Activated T-helper 1 cell treated with anti-CD3 and anti-CD28 coated beads, Interleukin-2, amount 50 U/mL, for 16 hours (primary cell): ENCODE results near the gene RPTOR.

Experiments used
- DNase-seq, 2 donors: peaks; one replicate each; pipeline ENCODE4 v3.0.0-alpha.2; 2020; ENCODE audit warnings: low read depth in 1 of 2, low spot score in 1 of 2

The RPTOR gene

DNA sequence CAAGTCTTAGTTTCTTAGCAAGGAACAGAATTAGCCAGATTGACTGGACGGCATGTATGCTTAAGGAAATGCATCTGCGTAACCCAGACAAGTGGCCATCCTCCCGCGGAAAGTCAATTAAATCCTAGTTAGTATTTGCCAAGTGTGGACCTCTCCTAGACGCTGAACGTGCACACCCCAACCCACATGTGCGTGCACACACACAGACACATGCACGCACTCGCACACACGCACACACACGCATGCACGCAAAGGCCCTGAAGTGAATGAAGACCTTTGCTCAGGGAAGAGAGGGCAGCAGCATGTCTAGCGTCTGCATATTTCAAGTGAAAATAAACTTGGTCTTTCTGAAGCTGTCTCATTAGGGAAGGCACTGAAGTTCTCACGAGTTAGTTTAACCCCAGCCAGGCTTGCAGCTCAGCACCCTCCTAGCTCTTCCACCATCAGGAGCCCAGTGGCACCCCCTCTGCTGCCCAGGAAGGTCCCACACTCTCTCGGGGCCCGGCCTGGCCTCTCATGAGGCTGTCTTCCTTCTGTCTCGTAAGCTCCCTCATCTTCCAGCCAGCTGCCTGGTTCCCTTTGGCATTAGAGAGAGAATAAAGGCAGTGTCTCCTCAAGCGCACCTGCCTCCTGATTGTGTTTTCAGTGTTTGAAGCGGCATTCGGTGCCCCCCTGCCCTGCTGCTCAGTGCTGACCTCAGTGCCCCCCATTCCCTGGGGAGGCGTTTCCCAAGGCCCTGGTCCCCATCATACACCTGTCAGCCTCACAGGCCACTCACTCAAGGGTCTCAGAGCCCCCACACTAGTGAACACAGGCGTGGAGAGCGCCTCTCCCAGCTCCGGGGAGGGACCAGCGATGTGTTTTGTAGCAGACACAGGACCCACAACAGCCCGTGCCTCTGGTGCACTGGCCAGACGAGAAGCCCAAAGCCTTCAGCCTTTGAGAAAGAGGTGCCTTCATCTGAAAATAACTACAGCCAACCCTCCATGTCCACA is 394.8 kb downstream of the RPTOR start:
- DNase-seq = no peak

DNA sequence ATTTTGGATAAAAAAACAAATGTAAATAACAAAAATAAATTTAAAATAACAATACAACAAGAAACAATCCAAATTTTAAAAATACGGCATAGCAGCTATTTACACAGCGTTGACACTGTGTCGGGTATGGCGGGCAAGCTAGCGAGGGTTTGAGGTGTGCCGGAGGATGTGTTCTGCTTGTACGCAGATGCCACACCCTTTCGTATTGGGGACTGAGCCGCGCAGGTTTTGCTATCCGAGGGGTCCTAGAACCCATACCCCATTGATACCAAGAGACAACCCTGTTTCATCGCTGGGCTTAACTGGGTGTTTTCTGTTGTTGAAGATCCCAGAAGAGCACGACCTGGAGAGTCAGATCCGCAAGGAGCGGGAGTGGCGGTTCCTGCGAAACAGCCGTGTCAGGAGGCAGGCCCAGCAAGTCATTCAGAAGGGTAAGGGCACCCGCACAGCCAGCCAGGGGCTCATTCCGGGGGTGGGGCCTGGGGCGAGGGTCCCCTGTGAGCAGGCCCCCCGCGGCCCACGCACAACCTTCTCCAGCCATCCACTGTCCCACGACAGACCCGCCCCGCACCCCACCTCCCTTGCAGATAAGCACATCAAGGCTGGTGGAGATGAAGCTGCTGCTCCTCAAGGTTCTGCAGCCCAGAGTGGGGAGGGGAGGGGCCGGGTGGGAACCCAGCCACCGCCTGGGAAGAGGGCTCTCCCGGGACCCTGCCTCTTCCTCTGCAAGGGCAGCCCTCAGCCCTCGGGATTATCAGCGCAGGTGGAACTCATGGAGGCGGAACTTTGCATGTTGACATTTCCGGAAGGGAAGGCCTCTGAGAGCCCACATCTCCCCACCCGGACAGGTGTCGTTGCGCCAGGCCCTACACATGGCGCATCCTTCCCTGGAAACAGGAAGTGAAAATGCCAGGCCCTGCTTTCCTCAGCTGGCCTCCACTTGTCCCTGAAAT is 395.8 kb downstream of the RPTOR start:
- no peak for DNase-seq

DNA sequence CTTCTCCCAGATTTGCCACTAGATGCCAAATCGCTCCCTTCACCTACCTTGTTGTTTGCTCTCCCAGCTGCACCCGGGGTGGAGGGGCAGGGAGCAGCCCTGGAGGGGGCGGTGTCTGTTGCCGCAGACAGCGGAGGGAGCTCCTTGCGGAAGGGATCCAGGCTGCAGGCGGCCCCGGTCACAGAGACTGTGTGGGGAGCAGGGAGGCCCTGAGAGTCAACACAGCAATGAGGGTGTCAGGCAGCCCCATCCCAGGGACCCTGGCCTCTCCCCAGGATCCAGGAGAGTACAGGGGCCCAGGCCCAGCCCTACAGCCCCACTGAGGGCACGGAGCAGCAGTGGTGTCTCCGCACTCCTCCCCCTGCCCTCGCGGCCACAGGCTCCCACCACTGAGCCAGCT is 396.5 kb downstream of the RPTOR start:
- no peak for DNase-seq

- no peak for DNase-seq
Measured at GRCh38 chr17:80941743-80942422, 397.2 kb downstream of the RPTOR start.

DNA sequence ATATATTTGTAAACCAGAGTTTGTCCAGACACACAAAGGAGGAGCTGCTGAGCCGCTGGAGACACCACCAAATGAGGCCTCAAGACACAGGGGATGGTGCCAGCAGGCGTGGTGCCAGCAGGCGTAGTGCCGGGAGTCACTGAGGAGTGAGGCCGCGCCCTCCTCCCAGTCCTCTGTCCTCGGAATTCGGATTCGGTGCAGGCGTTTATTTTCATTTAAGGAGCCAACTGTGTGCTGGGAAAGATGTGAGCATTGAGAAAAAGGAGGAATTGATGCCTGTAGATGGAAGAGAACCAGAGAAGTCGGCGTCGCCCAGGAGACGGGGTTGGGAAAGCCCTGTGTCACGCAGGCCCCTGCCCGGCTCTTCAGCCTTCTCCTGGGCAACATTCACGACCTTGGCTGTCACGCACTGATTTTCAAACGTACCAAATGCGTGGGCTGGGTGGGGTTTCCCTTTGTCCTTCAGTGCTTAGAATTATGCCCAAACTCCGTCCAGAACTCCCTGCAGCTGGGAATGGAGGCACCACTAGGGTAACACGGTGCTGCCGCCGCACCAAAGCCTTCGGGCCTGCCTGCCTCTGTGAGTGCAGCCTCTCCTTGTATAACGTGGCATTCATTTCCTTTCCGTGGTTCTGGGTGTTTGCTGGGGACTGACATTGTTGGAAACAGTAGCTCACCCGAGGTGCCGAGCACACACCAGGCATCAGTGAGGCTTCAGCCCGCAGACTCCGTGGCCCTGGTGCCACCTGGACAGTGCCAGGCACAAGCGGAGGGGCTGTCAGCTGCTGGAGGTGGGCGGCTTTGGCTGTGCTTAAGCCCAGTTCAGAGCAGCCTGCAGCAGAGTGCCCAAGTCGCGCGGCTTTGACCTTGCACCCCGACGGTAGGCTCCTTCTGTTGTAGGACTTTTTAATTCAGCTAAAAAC is 398.0 kb downstream of the RPTOR start:
- no peak for DNase-seq

GRCh38 chr17:80943346-80944145 is 398.9 kb downstream of the RPTOR start:
- no peak for DNase-seq

DNA sequence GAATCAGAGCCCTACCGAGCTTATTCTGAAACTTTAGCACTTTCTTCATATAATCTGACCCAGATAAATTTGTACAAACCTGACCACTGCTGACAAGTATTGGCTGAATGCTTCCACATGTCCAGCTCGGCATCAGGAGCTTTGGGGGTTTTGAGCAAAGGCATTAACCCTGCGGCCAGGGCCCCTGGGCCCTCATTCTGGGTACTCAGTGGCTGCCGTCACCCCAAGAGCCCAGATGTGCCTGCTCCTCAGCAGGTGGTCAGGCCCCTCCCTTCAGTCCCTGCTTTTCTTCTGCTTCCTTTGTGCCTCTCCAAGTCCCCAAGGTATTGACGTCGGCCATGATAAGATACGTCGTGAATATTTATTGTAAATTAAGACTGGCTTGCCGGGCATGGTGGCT is 399.7 kb downstream of the RPTOR start:
- no peak for DNase-seq

GRCh38 chr17:80945736-80946135 is 401.1 kb downstream of the RPTOR start:
- no peak for DNase-seq

DNA sequence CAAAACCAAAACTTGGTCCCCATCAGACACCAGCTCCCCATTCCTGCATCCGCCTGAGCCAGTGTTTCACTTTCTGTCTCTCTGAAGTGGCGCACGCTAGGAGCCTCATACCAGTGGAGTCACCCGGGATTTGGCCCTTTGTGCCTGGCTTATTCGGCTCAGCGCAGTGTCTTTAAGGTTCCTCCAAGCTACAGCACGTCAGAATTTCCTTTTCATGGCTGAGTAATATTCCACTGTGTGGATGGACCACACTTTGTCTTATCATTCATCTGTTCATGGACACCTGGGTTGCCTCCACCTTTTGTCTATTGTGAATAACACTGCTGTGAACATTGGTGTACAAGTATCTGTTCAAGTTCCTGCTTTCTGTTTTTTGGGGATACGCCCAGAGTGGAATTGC is 401.8 kb downstream of the RPTOR start:
- DNase-seq = no peak

- DNase-seq = no peak
Measured at GRCh38 chr17:80947200-80947940, 402.7 kb downstream of the RPTOR start.

DNA sequence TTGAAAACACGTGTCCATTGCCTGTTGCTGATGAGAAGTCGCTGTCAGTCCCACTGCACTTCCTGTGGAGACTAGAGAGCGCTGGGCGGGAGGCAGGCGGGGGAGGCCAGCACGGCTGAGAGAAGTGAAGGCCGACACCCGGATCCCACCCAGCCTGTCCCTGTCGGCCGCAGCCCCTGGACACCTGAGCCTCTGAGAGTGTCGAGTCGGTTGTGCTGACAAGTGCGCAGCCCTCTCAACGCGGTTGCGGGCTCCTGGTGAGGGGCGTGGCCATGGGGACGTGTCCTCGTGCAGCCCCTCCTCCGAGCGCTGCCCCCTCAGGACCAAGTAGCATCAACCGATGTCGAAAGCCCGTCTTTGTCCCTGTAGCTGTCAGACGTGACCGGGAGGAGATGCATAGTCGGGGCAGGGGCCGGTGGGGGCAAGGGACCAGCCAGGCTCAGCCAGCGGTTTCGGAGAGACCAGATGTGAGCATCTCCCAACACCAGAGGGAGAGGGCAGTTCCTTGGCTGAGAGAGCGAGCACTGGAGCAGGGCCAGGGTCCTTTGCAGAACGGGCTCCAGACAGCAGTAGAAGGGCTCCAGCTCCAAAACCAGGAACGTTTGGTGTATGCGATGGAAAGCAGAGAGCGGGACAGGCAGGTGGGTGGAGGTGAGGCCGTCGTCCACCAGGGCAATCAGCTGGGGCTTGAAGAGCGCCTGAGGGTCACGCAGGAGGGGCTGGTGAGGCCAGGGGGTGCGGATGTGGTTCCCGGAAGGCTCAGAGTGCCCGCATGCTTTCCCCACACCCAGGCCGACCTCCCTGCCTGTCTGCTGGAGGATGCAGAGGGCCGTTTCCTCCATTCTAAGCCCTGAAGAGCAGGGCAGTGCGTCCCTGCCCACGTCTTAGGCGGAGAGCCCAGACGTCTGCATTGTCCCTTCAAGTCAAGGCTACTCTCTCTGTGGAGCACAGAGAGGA is 403.7 kb downstream of the RPTOR start:
- no peak for DNase-seq

DNA sequence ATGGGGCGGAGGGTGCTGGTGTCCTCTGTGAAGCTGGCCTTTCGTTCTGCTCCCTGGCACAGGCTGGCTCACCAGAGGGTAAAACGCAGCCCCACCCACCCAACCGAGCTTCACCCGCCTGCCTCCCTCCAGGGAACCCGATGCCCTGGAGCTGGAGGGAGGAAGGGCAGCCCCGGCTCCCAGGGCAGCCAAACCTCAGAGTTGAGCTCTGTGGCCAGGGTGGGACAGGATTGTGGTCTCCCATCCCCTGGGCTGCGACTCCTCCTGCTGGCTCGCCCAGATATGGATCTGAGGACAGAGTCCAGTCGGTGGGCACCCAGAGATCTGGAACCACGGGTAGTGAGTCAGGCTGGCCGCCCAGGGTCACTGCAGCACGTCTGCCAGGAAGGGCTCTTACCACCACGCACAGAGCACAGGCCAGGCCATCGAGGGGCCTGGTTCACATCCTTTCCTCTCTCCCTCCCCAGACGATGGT is 404.4 kb downstream of the RPTOR start:
- no peak for DNase-seq

DNA sequence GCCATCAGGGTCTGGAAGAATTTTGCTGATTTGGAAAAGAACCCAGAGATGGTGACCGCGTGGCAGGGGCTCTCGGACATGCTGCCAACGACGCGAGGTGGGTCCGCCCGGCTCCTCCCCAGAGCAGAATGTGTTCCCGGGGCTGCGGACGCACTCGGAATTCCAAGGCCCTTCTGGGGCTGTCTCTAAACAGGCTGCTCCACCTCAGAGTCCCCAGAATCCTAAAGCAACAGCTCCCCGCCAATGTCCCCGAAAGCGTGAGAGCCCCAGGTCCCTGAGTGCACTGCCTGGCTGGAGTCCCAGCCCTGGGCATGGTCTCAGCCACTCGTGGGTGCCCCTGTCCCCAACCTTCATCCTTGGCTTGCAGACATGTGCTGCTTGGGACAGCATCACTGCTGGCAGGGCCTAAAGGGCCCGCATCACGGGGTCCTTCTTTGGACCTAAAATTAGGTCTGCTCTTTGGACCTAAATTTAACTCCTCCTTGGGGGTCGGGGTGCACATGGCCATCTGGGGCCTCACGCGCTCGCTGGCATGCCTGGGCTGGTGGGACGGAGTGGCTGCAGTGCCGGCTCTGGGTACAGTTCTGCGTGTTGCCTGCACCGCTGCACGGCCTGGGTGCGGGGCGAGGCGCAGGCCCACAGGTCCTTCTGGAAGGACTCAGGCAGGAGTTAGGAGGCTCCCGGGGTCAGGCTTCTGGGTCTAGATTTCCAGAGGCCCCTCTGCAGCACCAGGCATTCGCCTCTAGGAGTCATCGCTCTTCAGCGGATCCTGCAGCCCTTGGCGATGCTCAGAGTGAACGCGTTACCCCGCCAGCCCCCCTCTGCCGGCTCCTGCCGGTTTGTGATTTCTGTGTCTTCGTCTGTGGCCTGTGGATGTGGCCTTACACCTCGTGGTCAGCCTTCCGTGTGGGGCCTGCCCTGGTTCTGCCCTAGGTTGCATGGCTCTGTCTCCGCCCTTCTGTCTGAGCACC is 405.1 kb downstream of the RPTOR start:
- DNase-seq = no peak

- no peak for DNase-seq
Measured at GRCh38 chr17:80950466-80951120, 406.0 kb downstream of the RPTOR start.
